ENCODE measurements around the gene TAS1R1.

GRCh38 chr1:6528492-6528891 is 26.6 kb upstream of the TAS1R1 start:
- TF ChIP-seq CTCF (IDR thresholded peaks at IDR 0.05; ENCODE audit: insufficient read depth, low read length, poor library complexity, severe bottlenecking) (no peak), EZH2phosphoT487 (conservative IDR thresholded peaks at IDR 0.05; ENCODE audit: low read length) (no peak)
